Liver (tissue), 9 donors: Measurements from ENCODE around the gene NYAP1. TPM values are rescaled to one million over a fixed set of nuclear protein-coding genes. Genes with fewer than 3 reads are reported as not detected.

Experiments used
- DNase-seq: peaks from one replicate; pipeline ENCODE4 v3.0.0-alpha.2; 2017; ENCODE audit warnings: low spot score
- H3K27ac ChIP-seq, 2 donors: one replicate each; pipeline ENCODE4 v1.7.0; 2013; ENCODE audit warnings: inconsistent platforms in 2 of 2, low read length in 2 of 2, control low read depth in 1 of 2, low read depth in 1 of 2, mild to moderate bottlenecking in 1 of 2
- H3K27me3 ChIP-seq, 4 donors: one replicate each; pipeline versions ENCODE4 v1.6.1 to v1.7.0; 2013; ENCODE audit warnings: low read length in 3 of 4, inconsistent platforms in 1 of 4, mild to moderate bottlenecking in 1 of 4, moderate library complexity in 1 of 4; ENCODE audit not compliant: control insufficient read depth in 4 of 4, insufficient read depth in 4 of 4
- H3K36me3 ChIP-seq, 4 donors: one replicate each; pipeline versions ENCODE4 v1.6.1 to v1.7.0; 2013; ENCODE audit warnings: low read length in 3 of 4, mild to moderate bottlenecking in 3 of 4, low read depth in 1 of 4, moderate library complexity in 1 of 4; ENCODE audit not compliant: control insufficient read depth in 4 of 4, insufficient read depth in 3 of 4
- H3K4me1 ChIP-seq, 4 donors: one replicate each; pipeline versions ENCODE4 v1.6.1 to v1.7.0; 2013; ENCODE audit warnings: low read length in 3 of 4, mild to moderate bottlenecking in 3 of 4, moderate library complexity in 1 of 4; ENCODE audit not compliant: control insufficient read depth in 4 of 4, insufficient read depth in 4 of 4
- H3K4me3 ChIP-seq, 3 donors: one replicate each; pipeline versions ENCODE4 v1.6.1 to v1.7.0; 2013; ENCODE audit warnings: low read length in 3 of 3, control low read depth in 1 of 3, low read depth in 1 of 3, mild to moderate bottlenecking in 1 of 3
- H3K9ac ChIP-seq, 2 donors: one replicate each; pipeline ENCODE4 v1.7.0; 2013; ENCODE audit warnings: low read length in 2 of 2, mild to moderate bottlenecking in 2 of 2, moderate library complexity in 2 of 2, control low read depth in 1 of 2, low read depth in 1 of 2
- H3K9me3 ChIP-seq, 4 donors: one replicate each; pipeline versions ENCODE4 v1.6.1 to v1.7.0; 2013; ENCODE audit warnings: low read length in 3 of 4; ENCODE audit not compliant: control insufficient read depth in 4 of 4
- FOXA1 ChIP-seq: IDR thresholded peaks from 2 replicates; pipeline ENCODE4 v1.6.1; 2016; ENCODE audit warnings: antibody characterized with exemption
- FOXA2 ChIP-seq: IDR thresholded peaks from 2 replicates; pipeline ENCODE4 v1.6.1; 2016; ENCODE audit warnings: antibody characterized with exemption
- GABPA ChIP-seq, 2 donors: IDR thresholded peaks in 1 of 2; conservative IDR thresholded peaks in 1 of 2; 2 replicates each; pipeline ENCODE4 v1.6.1; 2016; ENCODE audit warnings: antibody characterized with exemption in 2 of 2, mild to moderate bottlenecking in 1 of 2, moderate library complexity in 1 of 2
- HNF4A ChIP-seq, 2 donors: conservative IDR thresholded peaks; 2 replicates each; pipeline ENCODE4 v1.6.1; 2016; ENCODE audit warnings: antibody characterized with exemption in 2 of 2, mild to moderate bottlenecking in 2 of 2
- JUND ChIP-seq, 2 donors: IDR thresholded peaks; 2 replicates each; pipeline ENCODE4 v1.6.1; 2016; ENCODE audit warnings: antibody characterized with exemption in 2 of 2
- MAX ChIP-seq: IDR thresholded peaks from 2 replicates; pipeline ENCODE4 v1.6.1; 2016; ENCODE audit warnings: antibody characterized with exemption
- NR2F2 ChIP-seq: IDR thresholded peaks from 2 replicates; pipeline ENCODE4 v1.6.1; 2016; ENCODE audit warnings: antibody characterized with exemption
- RAD21 ChIP-seq, 2 donors: IDR thresholded peaks; 2 replicates each; pipeline ENCODE4 v1.6.1; 2016; ENCODE audit warnings: antibody characterized with exemption in 2 of 2, mild to moderate bottlenecking in 2 of 2
- REST ChIP-seq: IDR thresholded peaks from 2 replicates; pipeline ENCODE4 v1.6.1; 2016; ENCODE audit warnings: antibody characterized with exemption, mild to moderate bottlenecking
- RXRA ChIP-seq, 2 donors: IDR thresholded peaks; 2 replicates each; pipeline ENCODE4 v1.6.1; 2017 to 2018; ENCODE audit warnings: antibody characterized with exemption in 2 of 2, mild to moderate bottlenecking in 1 of 2
- SP1 ChIP-seq: IDR thresholded peaks from 2 replicates; pipeline ENCODE4 v1.6.1; 2018; ENCODE audit warnings: antibody characterized with exemption, mild to moderate bottlenecking
- TAF1 ChIP-seq: conservative IDR thresholded peaks from 2 replicates; pipeline ENCODE4 v1.6.1; 2016; ENCODE audit warnings: antibody characterized with exemption, mild to moderate bottlenecking
- YY1 ChIP-seq: IDR thresholded peaks from 2 replicates; pipeline ENCODE4 v1.6.1; 2016; ENCODE audit warnings: antibody characterized with exemption, mild to moderate bottlenecking
- WGBS: extraction: QIAGEN DNeasy Blood & Tissue Kit; methylation state at CpG from one replicate; pipeline ENCODE4 v1.1.7; 2013; 5-methylcytosine and 5-hydroxymethylcytosine counted together
- polyA plus RNA-seq, 2 donors: library from polyadenylated mRNA; stranded (reverse) in 1 of 2; unstranded in 1 of 2; fragments of 200-250 nt in 1 of 2; fragments of >200 nt in 1 of 2; fragmentation: Nextera tagmentation in 1 of 2; extraction: Ambion mirVana in 1 of 2; gene quantifications; one replicate each; pipeline versions ENCODE4 v1.2.1 to v1.2.3, GENCODE V29; 2013 to 2015
- total RNA-seq, 2 donors: library from RNA; depleted of rRNA; stranded (reverse); fragments of >200 nt; gene quantifications; one replicate each; pipeline ENCODE4 v1.2.3, GENCODE V29; 2014
- TF ChIP-seq, protein P1 (sequence below): fragments of 150-350 bp; IDR thresholded peaks from 2 replicates; pipeline ENCODE4 v1.5.1; 2017; ENCODE audit warnings: improper control_type of control experiment, low read depth, low read length; ENCODE audit not compliant: missing input control
- TF ChIP-seq, protein P2 (sequence below): IDR thresholded peaks from 2 replicates; pipeline ENCODE4 v1.6.1; 2016; ENCODE audit warnings: antibody characterized with exemption
- TF ChIP-seq, protein P3 (sequence below): IDR thresholded peaks from 2 replicates; pipeline ENCODE4 v1.6.1; 2016; ENCODE audit warnings: antibody characterized with exemption
- donor health status: healthy.
- donor health status: healthy.
- donor health status: healthy.
- donor health status: healthy.
- donor health status: healthy.

Gene NYAP1
- total and polyA plus RNA-seq, 4 donors, result 0.08 to 0.29 (median 0.09) TPM; not detected in 1

GRCh38 chr7:100475549-100475948 lies 8.2 kb upstream of the NYAP1 start:
- WGBS, result 71% methylated on average over 9 of the region's 9 CpGs
- Histone ChIP-seq H3K4me1 (peaks cover 0 to 21% (median 12%) of the 10 kb centered on the region in 4 donors), H3K27me3 (no peaks in the 10 kb centered on the region), H3K36me3 (peaks cover 0 to 9% (median 8%) of the 10 kb centered on the region in 4 donors), H3K27ac (no peak overlapping the region), H3K4me3 (no peak overlapping the region), H3K9me3 (no peaks in the 10 kb centered on the region), H3K9ac (no peak overlapping the region)
- TF ChIP-seq FOXA1, result no peak
- no peak for TF ChIP-seq RXRA (IDR thresholded peaks at IDR 0.05)
- no peak for TF ChIP-seq NR2F2
- TF ChIP-seq JUND (IDR thresholded peaks at IDR 0.05), result no peak
- no peak for TF ChIP-seq TAF1
- TF ChIP-seq REST, result no peak
- no peak for TF ChIP-seq MAX
- TF ChIP-seq SP1, result no peak
- TF ChIP-seq, protein P1, sequence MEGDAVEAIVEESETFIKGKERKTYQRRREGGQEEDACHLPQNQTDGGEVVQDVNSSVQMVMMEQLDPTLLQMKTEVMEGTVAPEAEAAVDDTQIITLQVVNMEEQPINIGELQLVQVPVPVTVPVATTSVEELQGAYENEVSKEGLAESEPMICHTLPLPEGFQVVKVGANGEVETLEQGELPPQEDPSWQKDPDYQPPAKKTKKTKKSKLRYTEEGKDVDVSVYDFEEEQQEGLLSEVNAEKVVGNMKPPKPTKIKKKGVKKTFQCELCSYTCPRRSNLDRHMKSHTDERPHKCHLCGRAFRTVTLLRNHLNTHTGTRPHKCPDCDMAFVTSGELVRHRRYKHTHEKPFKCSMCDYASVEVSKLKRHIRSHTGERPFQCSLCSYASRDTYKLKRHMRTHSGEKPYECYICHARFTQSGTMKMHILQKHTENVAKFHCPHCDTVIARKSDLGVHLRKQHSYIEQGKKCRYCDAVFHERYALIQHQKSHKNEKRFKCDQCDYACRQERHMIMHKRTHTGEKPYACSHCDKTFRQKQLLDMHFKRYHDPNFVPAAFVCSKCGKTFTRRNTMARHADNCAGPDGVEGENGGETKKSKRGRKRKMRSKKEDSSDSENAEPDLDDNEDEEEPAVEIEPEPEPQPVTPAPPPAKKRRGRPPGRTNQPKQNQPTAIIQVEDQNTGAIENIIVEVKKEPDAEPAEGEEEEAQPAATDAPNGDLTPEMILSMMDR, result no peak
- no peak for TF ChIP-seq YY1
- TF ChIP-seq GABPA (IDR thresholded peaks at IDR 0.05 in 1 of 2, conservative IDR thresholded peaks at IDR 0.05 in 1 of 2), result no peak
- TF ChIP-seq, protein P2, sequence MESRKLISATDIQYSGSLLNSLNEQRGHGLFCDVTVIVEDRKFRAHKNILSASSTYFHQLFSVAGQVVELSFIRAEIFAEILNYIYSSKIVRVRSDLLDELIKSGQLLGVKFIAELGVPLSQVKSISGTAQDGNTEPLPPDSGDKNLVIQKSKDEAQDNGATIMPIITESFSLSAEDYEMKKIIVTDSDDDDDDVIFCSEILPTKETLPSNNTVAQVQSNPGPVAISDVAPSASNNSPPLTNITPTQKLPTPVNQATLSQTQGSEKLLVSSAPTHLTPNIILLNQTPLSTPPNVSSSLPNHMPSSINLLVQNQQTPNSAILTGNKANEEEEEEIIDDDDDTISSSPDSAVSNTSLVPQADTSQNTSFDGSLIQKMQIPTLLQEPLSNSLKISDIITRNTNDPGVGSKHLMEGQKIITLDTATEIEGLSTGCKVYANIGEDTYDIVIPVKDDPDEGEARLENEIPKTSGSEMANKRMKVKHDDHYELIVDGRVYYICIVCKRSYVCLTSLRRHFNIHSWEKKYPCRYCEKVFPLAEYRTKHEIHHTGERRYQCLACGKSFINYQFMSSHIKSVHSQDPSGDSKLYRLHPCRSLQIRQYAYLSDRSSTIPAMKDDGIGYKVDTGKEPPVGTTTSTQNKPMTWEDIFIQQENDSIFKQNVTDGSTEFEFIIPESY, result no peak
- TF ChIP-seq HNF4A (conservative IDR thresholded peaks at IDR 0.05), result no peak
- TF ChIP-seq, protein P3, sequence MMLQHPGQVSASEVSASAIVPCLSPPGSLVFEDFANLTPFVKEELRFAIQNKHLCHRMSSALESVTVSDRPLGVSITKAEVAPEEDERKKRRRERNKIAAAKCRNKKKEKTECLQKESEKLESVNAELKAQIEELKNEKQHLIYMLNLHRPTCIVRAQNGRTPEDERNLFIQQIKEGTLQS, result no peak
- no peak for TF ChIP-seq RAD21 (IDR thresholded peaks at IDR 0.05)
- no peak for TF ChIP-seq FOXA2
- DNase-seq, result peak; percentile 81
